ENCODE results near the gene PDCD1.

Gene PDCD1

GRCh38 chr2:241887806-241888522 lies 29.3 kb upstream of the PDCD1 start:
- POLR2A ChIA-PET = no interaction called here
- TF ChIP-seq LEF1 (IDR thresholded peaks at IDR 0.05; ENCODE audit: borderline replicate concordance) (no peak), NFRKB (IDR thresholded peaks at IDR 0.05) (no peak), SP1 (IDR thresholded peaks at IDR 0.05) (no peak), L3MBTL2 (conservative IDR thresholded peaks at IDR 0.05) (no peak), BHLHE40 (IDR thresholded peaks at IDR 0.05; ENCODE audit: borderline replicate concordance) (no peak), CTBP1 (IDR thresholded peaks at IDR 0.05; ENCODE audit: borderline replicate concordance) (no peak), SUZ12 (IDR thresholded peaks at IDR 0.05) (no peak), ZNF384 (IDR thresholded peaks at IDR 0.05) (no peak), FOXA1 (IDR thresholded peaks at IDR 0.05) (no peak), FOXK2 (IDR thresholded peaks at IDR 0.05) (no peak), TARDBP (IDR thresholded peaks at IDR 0.05) (no peak), HDGF (IDR thresholded peaks at IDR 0.05; ENCODE audit: borderline replicate concordance) (no peak)
- no peak for DNase-seq (ENCODE audit: extremely low spot score)
- CTCF ChIA-PET = no interaction called here

DNA sequence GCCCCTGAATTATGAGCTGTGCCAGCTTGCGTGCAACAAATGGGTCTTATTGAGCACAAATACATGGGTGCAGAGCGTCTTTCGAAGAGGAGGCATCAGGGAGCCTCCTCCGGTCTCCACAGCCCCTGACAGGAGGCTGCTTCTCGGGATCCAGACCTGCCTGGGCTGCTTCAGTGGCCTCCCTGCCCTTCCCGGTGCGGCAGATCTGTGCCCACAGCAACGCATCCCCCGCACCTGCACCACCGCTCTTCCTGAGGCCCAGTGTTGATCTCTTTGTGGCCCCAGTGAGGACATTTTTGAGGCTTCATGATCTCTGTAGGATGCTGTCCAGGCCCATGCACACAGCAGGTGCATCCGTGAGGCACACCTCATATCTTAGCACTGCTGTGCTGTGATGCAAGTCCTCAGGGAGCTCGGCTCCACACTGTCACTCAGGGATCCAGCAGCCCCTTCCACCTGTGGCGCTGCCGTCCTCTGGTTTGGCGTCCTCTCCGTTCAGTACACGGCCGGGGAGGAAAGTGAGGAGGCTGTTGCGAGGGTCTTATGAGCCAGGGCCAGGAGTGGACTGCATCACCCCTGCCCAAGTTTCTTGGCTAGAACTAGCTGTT lies 28.2 kb upstream of the PDCD1 start:
- ChIA-PET CTCF (interaction anchor here (0.6 kb wide), 1 partner anchor 227 kb away, joined by 3 read pairs; no protein-coding TSS in a partner anchor), POLR2A (no interaction called here)
- no peak for DNase-seq (ENCODE audit: extremely low spot score)
- TF ChIP-seq, protein P1, sequence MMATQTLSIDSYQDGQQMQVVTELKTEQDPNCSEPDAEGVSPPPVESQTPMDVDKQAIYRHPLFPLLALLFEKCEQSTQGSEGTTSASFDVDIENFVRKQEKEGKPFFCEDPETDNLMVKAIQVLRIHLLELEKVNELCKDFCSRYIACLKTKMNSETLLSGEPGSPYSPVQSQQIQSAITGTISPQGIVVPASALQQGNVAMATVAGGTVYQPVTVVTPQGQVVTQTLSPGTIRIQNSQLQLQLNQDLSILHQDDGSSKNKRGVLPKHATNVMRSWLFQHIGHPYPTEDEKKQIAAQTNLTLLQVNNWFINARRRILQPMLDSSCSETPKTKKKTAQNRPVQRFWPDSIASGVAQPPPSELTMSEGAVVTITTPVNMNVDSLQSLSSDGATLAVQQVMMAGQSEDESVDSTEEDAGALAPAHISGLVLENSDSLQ (IDR thresholded peaks at IDR 0.05) = no peak
- TF ChIP-seq CTBP1 (IDR thresholded peaks at IDR 0.05; ENCODE audit: borderline replicate concordance) = no peak

GRCh38 chr2:241885946-241886643 lies 27.4 kb upstream of the PDCD1 start:
- POLR2A ChIA-PET = no interaction called here
- CTCF ChIA-PET = no interaction called here
- no peak for DNase-seq (ENCODE audit: extremely low spot score)
- TF ChIP-seq LEF1 (IDR thresholded peaks at IDR 0.05; ENCODE audit: borderline replicate concordance) = no peak
- TF ChIP-seq FOXK2 (IDR thresholded peaks at IDR 0.05) = no peak
- no peak for TF ChIP-seq TARDBP (IDR thresholded peaks at IDR 0.05)
- no peak for TF ChIP-seq ZNF384 (IDR thresholded peaks at IDR 0.05)
- no peak for TF ChIP-seq ELF4 (IDR thresholded peaks at IDR 0.05)
- no peak for TF ChIP-seq HDGF (IDR thresholded peaks at IDR 0.05; ENCODE audit: borderline replicate concordance)
- TF ChIP-seq CTBP1 (IDR thresholded peaks at IDR 0.05; ENCODE audit: borderline replicate concordance) = no peak
- no peak for TF ChIP-seq ARNT (IDR thresholded peaks at IDR 0.05)

GRCh38 chr2:241885291-241885945 lies 26.7 kb upstream of the PDCD1 start:
- ChIA-PET POLR2A (no interaction called here), CTCF (no interaction called here)
- no peak for DNase-seq (ENCODE audit: extremely low spot score)
- TF ChIP-seq ELF4 (IDR thresholded peaks at IDR 0.05) (no peak), FOXK2 (IDR thresholded peaks at IDR 0.05) (no peak), BHLHE40 (IDR thresholded peaks at IDR 0.05; ENCODE audit: borderline replicate concordance) (no peak), ZNF384 (IDR thresholded peaks at IDR 0.05) (no peak)

GRCh38 chr2:241884951-241885290 lies 26.2 kb upstream of the PDCD1 start:
- CTCF ChIA-PET = no interaction called here
- DNase-seq (ENCODE audit: extremely low spot score) = no peak
- TF ChIP-seq L3MBTL2 (conservative IDR thresholded peaks at IDR 0.05) (no peak), SP1 (IDR thresholded peaks at IDR 0.05) (no peak), ARNT (IDR thresholded peaks at IDR 0.05) (no peak), SUZ12 (IDR thresholded peaks at IDR 0.05) (no peak)
- POLR2A ChIA-PET = no interaction called here

GRCh38 chr2:241882091-241882625 lies 23.5 kb upstream of the PDCD1 start:
- ChIA-PET POLR2A (no interaction called here), CTCF (no interaction called here)
- no peak for TF ChIP-seq NFRKB (IDR thresholded peaks at IDR 0.05)
- TF ChIP-seq ELF4 (IDR thresholded peaks at IDR 0.05) = no peak
- TF ChIP-seq, protein P1 (IDR thresholded peaks at IDR 0.05) = no peak
- TF ChIP-seq TARDBP (IDR thresholded peaks at IDR 0.05) = no peak
- TF ChIP-seq BHLHE40 (IDR thresholded peaks at IDR 0.05; ENCODE audit: borderline replicate concordance) = no peak
- no peak for TF ChIP-seq ARNT (IDR thresholded peaks at IDR 0.05)
- TF ChIP-seq L3MBTL2 (conservative IDR thresholded peaks at IDR 0.05) = no peak
- TF ChIP-seq SP1 (IDR thresholded peaks at IDR 0.05) = no peak
- TF ChIP-seq HDGF (IDR thresholded peaks at IDR 0.05; ENCODE audit: borderline replicate concordance) = no peak
- no peak for TF ChIP-seq FOXA1 (IDR thresholded peaks at IDR 0.05)
- no peak for TF ChIP-seq CTBP1 (IDR thresholded peaks at IDR 0.05; ENCODE audit: borderline replicate concordance)
- TF ChIP-seq FOXM1 (IDR thresholded peaks at IDR 0.05; ENCODE audit: borderline replicate concordance) = no peak
- TF ChIP-seq SUZ12 (IDR thresholded peaks at IDR 0.05) = no peak
- no peak for TF ChIP-seq LEF1 (IDR thresholded peaks at IDR 0.05; ENCODE audit: borderline replicate concordance)
- TF ChIP-seq FOXK2 (IDR thresholded peaks at IDR 0.05) = no peak
- TF ChIP-seq ZNF384 (IDR thresholded peaks at IDR 0.05) = no peak
- no peak for DNase-seq (ENCODE audit: extremely low spot score)

Measured in HEK293T (cell line).